Heart left ventricle (tissue), 13 donors: ENCODE data around the gene TACR2.

Source experiments
- POLR2A ChIP-seq, 2 donors: fragments of 450-650 bp; IDR thresholded peaks; one replicate each; pipeline ENCODE4 v1.6.1; 2017; ENCODE audit warnings: antibody characterized with exemption in 2 of 2, mild to moderate bottlenecking in 2 of 2, moderate library complexity in 2 of 2
- TF ChIP-seq, protein P1 (sequence below), 12 donors: fragments of 200-600 bp; sonication (generic) in 4 of 12; IDR thresholded peaks; one replicate each; pipeline versions ENCODE4 v1.5.0 to v1.8.0; 2018 to 2022; ENCODE audit warnings: antibody characterized with exemption in 12 of 12, mild to moderate bottlenecking in 5 of 12
- donor health status: ischemic (EF 13 %, LVEDD 7.1; RV severe dilation, severe dysfunction).
- donor health status: DM: no; HTN: yes; CAD: no.
- donor health status: DM: no; HTN: no; CAD: no.
- donor health status: ischemic (EF 25% LVEDD 6.9; RV normal size, moderate dysfunction).
- donor health status: ischemic (EF 25% LVEDD 5.7; RV mildly dilated, moderate dysfunction).
- donor health status: ischemic (EF 35%, LVEDD 5.7; RV mildly dilated, moderate dysfunction).
- donor health status: nonischemic (EF 11% LVEDD 7.7; RV severe dilation, severe dysfunction).
- donor health status: DM: yes; HTN: yes; CAD: no.
- donor health status: PGD.
- donor health status: ischemic (EF 29% LVEDD 5.4; RV normal size, mild dysfunction).
- donor health status: nonischemic (EF 23%, LVEDD 6.1; RV moderate dilation, normal function).

DNA sequence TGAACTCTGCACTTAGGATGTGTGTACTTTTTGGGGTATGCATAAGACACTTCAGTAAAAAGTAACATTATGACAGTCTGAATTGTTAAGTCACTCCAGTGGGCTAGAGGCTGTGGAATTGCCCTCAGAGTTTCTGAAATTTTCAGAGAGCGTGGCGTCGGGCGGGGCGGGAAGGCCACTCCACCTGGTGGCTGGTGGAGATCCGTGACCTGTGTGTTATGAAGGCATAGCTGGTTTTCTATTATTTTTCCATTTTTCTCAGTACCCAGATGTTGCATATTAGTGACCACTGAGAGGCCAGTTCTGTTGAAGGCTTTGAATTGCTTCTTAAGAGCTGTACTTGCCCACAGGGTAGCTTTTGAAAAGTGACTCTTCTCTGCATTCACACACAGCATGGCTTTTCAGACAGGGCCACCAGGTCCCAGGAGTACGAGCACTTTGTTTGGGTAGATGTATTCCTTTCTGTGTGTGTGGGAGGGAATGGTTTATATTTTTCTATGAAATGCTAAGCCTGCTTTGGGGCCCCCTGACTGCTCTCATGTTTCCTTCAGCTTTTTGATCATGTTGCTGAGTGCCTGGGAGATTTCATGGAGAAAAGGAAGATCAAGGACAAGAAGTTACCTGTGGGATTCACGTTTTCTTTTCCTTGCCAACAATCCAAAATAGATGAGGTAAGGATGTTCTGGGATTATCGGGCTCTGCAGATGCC is 52.3 kb downstream of the TACR2 start:
- TF ChIP-seq POLR2A (IDR thresholded peaks at IDR 0.05), result no peak
- TF ChIP-seq, protein P1, sequence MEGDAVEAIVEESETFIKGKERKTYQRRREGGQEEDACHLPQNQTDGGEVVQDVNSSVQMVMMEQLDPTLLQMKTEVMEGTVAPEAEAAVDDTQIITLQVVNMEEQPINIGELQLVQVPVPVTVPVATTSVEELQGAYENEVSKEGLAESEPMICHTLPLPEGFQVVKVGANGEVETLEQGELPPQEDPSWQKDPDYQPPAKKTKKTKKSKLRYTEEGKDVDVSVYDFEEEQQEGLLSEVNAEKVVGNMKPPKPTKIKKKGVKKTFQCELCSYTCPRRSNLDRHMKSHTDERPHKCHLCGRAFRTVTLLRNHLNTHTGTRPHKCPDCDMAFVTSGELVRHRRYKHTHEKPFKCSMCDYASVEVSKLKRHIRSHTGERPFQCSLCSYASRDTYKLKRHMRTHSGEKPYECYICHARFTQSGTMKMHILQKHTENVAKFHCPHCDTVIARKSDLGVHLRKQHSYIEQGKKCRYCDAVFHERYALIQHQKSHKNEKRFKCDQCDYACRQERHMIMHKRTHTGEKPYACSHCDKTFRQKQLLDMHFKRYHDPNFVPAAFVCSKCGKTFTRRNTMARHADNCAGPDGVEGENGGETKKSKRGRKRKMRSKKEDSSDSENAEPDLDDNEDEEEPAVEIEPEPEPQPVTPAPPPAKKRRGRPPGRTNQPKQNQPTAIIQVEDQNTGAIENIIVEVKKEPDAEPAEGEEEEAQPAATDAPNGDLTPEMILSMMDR (IDR thresholded peaks at IDR 0.05), result peak in 1 of 12 donors; percentile 27
